ENCODE measurements around the gene CWC27.

GRCh38 chr5:64872044-64872443, 103.3 kb downstream of the CWC27 start:
- TF ChIP-seq MAX (IDR thresholded peaks at IDR 0.05; ENCODE audit: low read depth) (no peak), NFIC (IDR thresholded peaks at IDR 0.05; ENCODE audit: borderline replicate concordance) (no peak), RCOR1 (IDR thresholded peaks at IDR 0.05; ENCODE audit: low read length) (no peak), RXRA (IDR thresholded peaks at IDR 0.05; ENCODE audit: borderline replicate concordance, low read depth) (no peak), TAF1 (IDR thresholded peaks at IDR 0.05; ENCODE audit: borderline replicate concordance, low read depth, low read length) (no peak)
- TF ChIP-seq, protein P1, sequence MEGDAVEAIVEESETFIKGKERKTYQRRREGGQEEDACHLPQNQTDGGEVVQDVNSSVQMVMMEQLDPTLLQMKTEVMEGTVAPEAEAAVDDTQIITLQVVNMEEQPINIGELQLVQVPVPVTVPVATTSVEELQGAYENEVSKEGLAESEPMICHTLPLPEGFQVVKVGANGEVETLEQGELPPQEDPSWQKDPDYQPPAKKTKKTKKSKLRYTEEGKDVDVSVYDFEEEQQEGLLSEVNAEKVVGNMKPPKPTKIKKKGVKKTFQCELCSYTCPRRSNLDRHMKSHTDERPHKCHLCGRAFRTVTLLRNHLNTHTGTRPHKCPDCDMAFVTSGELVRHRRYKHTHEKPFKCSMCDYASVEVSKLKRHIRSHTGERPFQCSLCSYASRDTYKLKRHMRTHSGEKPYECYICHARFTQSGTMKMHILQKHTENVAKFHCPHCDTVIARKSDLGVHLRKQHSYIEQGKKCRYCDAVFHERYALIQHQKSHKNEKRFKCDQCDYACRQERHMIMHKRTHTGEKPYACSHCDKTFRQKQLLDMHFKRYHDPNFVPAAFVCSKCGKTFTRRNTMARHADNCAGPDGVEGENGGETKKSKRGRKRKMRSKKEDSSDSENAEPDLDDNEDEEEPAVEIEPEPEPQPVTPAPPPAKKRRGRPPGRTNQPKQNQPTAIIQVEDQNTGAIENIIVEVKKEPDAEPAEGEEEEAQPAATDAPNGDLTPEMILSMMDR (IDR thresholded peaks at IDR 0.05): no peak
- TF ChIP-seq, protein P2, sequence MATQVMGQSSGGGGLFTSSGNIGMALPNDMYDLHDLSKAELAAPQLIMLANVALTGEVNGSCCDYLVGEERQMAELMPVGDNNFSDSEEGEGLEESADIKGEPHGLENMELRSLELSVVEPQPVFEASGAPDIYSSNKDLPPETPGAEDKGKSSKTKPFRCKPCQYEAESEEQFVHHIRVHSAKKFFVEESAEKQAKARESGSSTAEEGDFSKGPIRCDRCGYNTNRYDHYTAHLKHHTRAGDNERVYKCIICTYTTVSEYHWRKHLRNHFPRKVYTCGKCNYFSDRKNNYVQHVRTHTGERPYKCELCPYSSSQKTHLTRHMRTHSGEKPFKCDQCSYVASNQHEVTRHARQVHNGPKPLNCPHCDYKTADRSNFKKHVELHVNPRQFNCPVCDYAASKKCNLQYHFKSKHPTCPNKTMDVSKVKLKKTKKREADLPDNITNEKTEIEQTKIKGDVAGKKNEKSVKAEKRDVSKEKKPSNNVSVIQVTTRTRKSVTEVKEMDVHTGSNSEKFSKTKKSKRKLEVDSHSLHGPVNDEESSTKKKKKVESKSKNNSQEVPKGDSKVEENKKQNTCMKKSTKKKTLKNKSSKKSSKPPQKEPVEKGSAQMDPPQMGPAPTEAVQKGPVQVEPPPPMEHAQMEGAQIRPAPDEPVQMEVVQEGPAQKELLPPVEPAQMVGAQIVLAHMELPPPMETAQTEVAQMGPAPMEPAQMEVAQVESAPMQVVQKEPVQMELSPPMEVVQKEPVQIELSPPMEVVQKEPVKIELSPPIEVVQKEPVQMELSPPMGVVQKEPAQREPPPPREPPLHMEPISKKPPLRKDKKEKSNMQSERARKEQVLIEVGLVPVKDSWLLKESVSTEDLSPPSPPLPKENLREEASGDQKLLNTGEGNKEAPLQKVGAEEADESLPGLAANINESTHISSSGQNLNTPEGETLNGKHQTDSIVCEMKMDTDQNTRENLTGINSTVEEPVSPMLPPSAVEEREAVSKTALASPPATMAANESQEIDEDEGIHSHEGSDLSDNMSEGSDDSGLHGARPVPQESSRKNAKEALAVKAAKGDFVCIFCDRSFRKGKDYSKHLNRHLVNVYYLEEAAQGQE (IDR thresholded peaks at IDR 0.05; ENCODE audit: low read depth, low read length): no peak

Data from SK-N-SH (cell line).